Esophagus squamous epithelium (tissue), 5 donors: ENCODE data around the gene STX8. TPM values are rescaled to one million over a fixed set of nuclear protein-coding genes. Genes with fewer than 3 reads are reported as not detected.

ENCODE experiments used
- DNase-seq: peaks from one replicate; lab custom pipeline; 2025; lab: John Stamatoyannopoulos, UW
- H3K27ac ChIP-seq, 4 donors: fragments of 200-600 bp; sonication (generic); one replicate each; pipeline ENCODE4 v1.5.1; 2016 to 2019; ENCODE audit warnings: mild to moderate bottlenecking in 1 of 4
- H3K27me3 ChIP-seq, 4 donors: fragments of 200-600 bp; sonication (generic); 1 replicate in 3 of 4; 2 replicates in 1 of 4; pipeline versions ENCODE4 v1.5.1 to v1.6.0; 2017 to 2021; ENCODE audit warnings: antibody characterized with exemption in 1 of 4
- H3K36me3 ChIP-seq, 3 donors: fragments of 200-600 bp; sonication (generic); one replicate each; pipeline ENCODE4 v1.5.1; 2016 to 2019
- H3K4me1 ChIP-seq, 3 donors: fragments of 200-600 bp; sonication (generic); one replicate each; pipeline ENCODE4 v1.5.1; 2017 to 2019
- H3K4me3 ChIP-seq, 4 donors: fragments of 200-600 bp; sonication (generic); 1 replicate in 3 of 4; 2 replicates in 1 of 4; pipeline ENCODE4 v1.5.1; 2016 to 2019; ENCODE audit warnings: mild to moderate bottlenecking in 2 of 4, moderate library complexity in 1 of 4
- H3K9me3 ChIP-seq, 3 donors: fragments of 200-600 bp; sonication (generic); one replicate each; pipeline ENCODE4 v1.5.1; 2016 to 2019
- CTCF ChIP-seq, 6 experiments: fragments of 450-650 bp in 4 of 6; fragments of 200-600 bp in 2 of 6; sonication (generic) in 2 of 6; IDR thresholded peaks; one replicate each; pipeline ENCODE4 v1.5.1; 2016 to 2019; ENCODE audit warnings: antibody characterized with exemption in 6 of 6, mild to moderate bottlenecking in 4 of 6, moderate library complexity in 4 of 6
- POLR2A ChIP-seq, 4 donors: fragments of 450-650 bp; IDR thresholded peaks; one replicate each; pipeline ENCODE4 v1.6.1; 2017; ENCODE audit warnings: antibody characterized with exemption in 4 of 4, mild to moderate bottlenecking in 4 of 4, moderate library complexity in 3 of 4
- WGBS, 2 donors: methylation state at CpG; one replicate each; pipeline ENCODE4 v1.1.5; 2018; 5-methylcytosine and 5-hydroxymethylcytosine counted together
- intact Hi-C: fragments of 100-400 bp; cut with DNase I; formaldehyde crosslinking; loops from one replicate; pipeline ENCODE4 v1.15.0; 2022
- total RNA-seq, 4 donors: library from RNA; depleted of rRNA; stranded (reverse); fragments of >200 nt; gene quantifications; one replicate each; pipeline ENCODE4 v1.1.0, GENCODE V29; 2016
- donor health status: DM: yes; HTN: yes; CAD: no.

STX8 gene
- total RNA-seq, 4 donors from 2014 or later: 31.8 to 66.4 (median 46.5) TPM

GRCh38 chr17:9436630-9437029 is 139.0 kb downstream of the STX8 start:
- H3K27ac ChIP-seq: peak overlapping the region in 2 of 4 donors; percentile 53 to 59
- no peaks in the 10 kb centered on the region for H3K9me3 ChIP-seq
- WGBS, 2 donors: 56% methylated on average over 1 of the region's 1 CpG
- intact Hi-C loops: no loop called here
- H3K4me1 ChIP-seq: peaks cover 0 to 29% (median 5%) of the 10 kb centered on the region in 3 donors
- H3K36me3 ChIP-seq: peaks cover 0 to 5% (median 0%) of the 10 kb centered on the region in 3 donors
- H3K27me3 ChIP-seq: no peaks in the 10 kb centered on the region
- no peak overlapping the region for H3K4me3 ChIP-seq
- no peak for DNase-seq
- no peak for TF ChIP-seq CTCF (IDR thresholded peaks at IDR 0.05)
- no peak for TF ChIP-seq POLR2A (IDR thresholded peaks at IDR 0.05)

GRCh38 chr17:9435165-9435564 is 140.5 kb downstream of the STX8 start:
- WGBS, 2 donors: 94 to 96% methylated on average over 6 of the region's 6 CpGs
- no peak overlapping the region for H3K4me3 ChIP-seq
- intact Hi-C loops: no loop called here
- H3K27me3 ChIP-seq: no peaks in the 10 kb centered on the region
- H3K27ac ChIP-seq: peak overlapping the region in 2 of 4 donors; percentile 25 to 84
- no peak for TF ChIP-seq CTCF (IDR thresholded peaks at IDR 0.05)
- TF ChIP-seq POLR2A (IDR thresholded peaks at IDR 0.05): no peak
- H3K4me1 ChIP-seq: peaks cover 0 to 34% (median 10%) of the 10 kb centered on the region in 3 donors
- no peaks in the 10 kb centered on the region for H3K9me3 ChIP-seq
- no peak for DNase-seq
- no peaks in the 10 kb centered on the region for H3K36me3 ChIP-seq

GRCh38 chr17:9434642-9435057 is 141.0 kb downstream of the STX8 start:
- WGBS, 2 donors: 82 to 91% methylated on average over 2 to 3 of the region's 3 CpGs
- Histone ChIP-seq H3K4me3 (no peak overlapping the region), H3K27me3 (no peaks in the 10 kb centered on the region), H3K36me3 (no peaks in the 10 kb centered on the region), H3K9me3 (no peaks in the 10 kb centered on the region), H3K4me1 (peaks cover 0 to 34% (median 10%) of the 10 kb centered on the region in 3 donors), H3K27ac (peak overlapping the region in 3 of 4 donors; percentile 44 to 84 (median 77))
- intact Hi-C loops: no loop called here
- no peak for DNase-seq
- TF ChIP-seq CTCF (IDR thresholded peaks at IDR 0.05) (no peak), POLR2A (IDR thresholded peaks at IDR 0.05) (no peak)

GRCh38 chr17:9432934-9433421 is 142.6 kb downstream of the STX8 start:
- intact Hi-C loops: no loop called here
- TF ChIP-seq POLR2A (IDR thresholded peaks at IDR 0.05) (no peak), CTCF (IDR thresholded peaks at IDR 0.05) (no peak)
- Histone ChIP-seq H3K27me3 (no peaks in the 10 kb centered on the region), H3K36me3 (no peaks in the 10 kb centered on the region), H3K27ac (peak overlapping the region; percentile 8 to 84 (median 78)), H3K4me3 (no peak overlapping the region), H3K4me1 (peaks cover 0 to 34% (median 10%) of the 10 kb centered on the region in 3 donors), H3K9me3 (no peaks in the 10 kb centered on the region)
- WGBS, 2 donors: 73 to 81% methylated on average over 7 of the region's 7 CpGs
- no peak for DNase-seq

- Histone ChIP-seq H3K9me3 (no peaks in the 10 kb centered on the region), H3K36me3 (no peaks in the 10 kb centered on the region), H3K4me1 (peaks cover 0 to 39% (median 10%) of the 10 kb centered on the region in 3 donors), H3K27me3 (no peaks in the 10 kb centered on the region), H3K4me3 (no peak overlapping the region), H3K27ac (peak overlapping the region; percentile 8 to 84 (median 78))
- DNase-seq: no peak
- intact Hi-C loops: no loop called here
- TF ChIP-seq POLR2A (IDR thresholded peaks at IDR 0.05) (no peak), CTCF (IDR thresholded peaks at IDR 0.05) (no peak)
- 60 to 66% methylated on average over 6 of the region's 6 CpGs for WGBS, 2 donors
These were observed 143.3 kb downstream of the STX8 start for GRCh38 chr17:9432134-9432885.
